ENCODE data around the gene LSAMP. TPM values are rescaled to one million over a fixed set of nuclear protein-coding genes. Genes with fewer than 3 reads are reported as not detected.
A peak's percentile ranks its signal among the peaks of the same experiment; 100 is the strongest.

The LSAMP gene
- polyA plus RNA-seq, 1 of the 3 experiments (the other 2 are of a cell fraction) = 6.6 TPM

GRCh38 chr3:116001151-116001621 is 444.1 kb downstream of the LSAMP start:
- Histone ChIP-seq H3K9me2 (no peaks in the 10 kb centered on the region), H3K9me3 (no peaks in the 10 kb centered on the region), H4K20me1 (ENCODE audit: insufficient read depth) (no peaks in the 10 kb centered on the region), H3K79me2 (ENCODE audit: insufficient read depth) (no peaks in the 10 kb centered on the region), H3K36me3 (replicated peaks in 1 of 2; ENCODE audit: control insufficient read depth in 1 of 2, insufficient read depth in 2 of 2, low read length in 1 of 2) (no peaks in the 10 kb centered on the region), H3K4me2 (peak overlapping the region; percentile 29; the same call in 1 of the 2 replicates), H3K27me3 (ENCODE audit: insufficient read depth) (no peaks in the 10 kb centered on the region), H3F3A (replicated peaks; ENCODE audit: insufficient read depth) (peaks cover 28% of the 10 kb centered on the region), H3K27ac (ENCODE audit: low read depth in 2 of 2, low read length in 1 of 2) (peak overlapping the region; percentile 69 to 92; a peak in 3 of 4 replicates), H3K4me1 (ENCODE audit: control insufficient read depth in 1 of 2, insufficient read depth in 2 of 2, low read depth in 1 of 2, low read length in 1 of 2) (peaks cover 24 to 40% of the 10 kb centered on the region in 2 experiments), H2AFZ (ENCODE audit: low read depth) (peak overlapping the region; percentile 31; the same call in 1 of the 2 replicates), H3K4me3 (ENCODE audit: low read depth in 2 of 2, low read length in 1 of 2) (no peak overlapping the region), H3K9ac (peak overlapping the region; percentile 49; the same call in 1 of the 2 replicates)
- 23% methylated on average over 1 of the region's 1 CpG for WGBS (ENCODE audit: low lambda C conversion rate)
- CTCF ChIA-PET = interaction anchor here (0.7 kb wide), 1 partner anchor 16 kb away, joined by 3 read pairs; no protein-coding TSS in a partner anchor
- no peak for DNase-seq
- POLR2A ChIA-PET = no interaction called here
- TF ChIP-seq MEF2A (IDR thresholded peaks at IDR 0.05; ENCODE audit: borderline replicate concordance, low read depth) = no peak
- TF ChIP-seq FOSL2 (IDR thresholded peaks at IDR 0.05; ENCODE audit: borderline replicate concordance, low read depth) = peak; percentile 43; the same call in 1 of the 2 replicates
- TF ChIP-seq NRF1 (IDR thresholded peaks at IDR 0.05; ENCODE audit: low read depth, low read length) = no peak
- TF ChIP-seq RAD21 (IDR thresholded peaks at IDR 0.05; ENCODE audit: low read length) = no peak
- no peak for TF ChIP-seq FOXJ3 (CRISPR knock-in tag; IDR thresholded peaks at IDR 0.05)
- TF ChIP-seq, protein P1, sequence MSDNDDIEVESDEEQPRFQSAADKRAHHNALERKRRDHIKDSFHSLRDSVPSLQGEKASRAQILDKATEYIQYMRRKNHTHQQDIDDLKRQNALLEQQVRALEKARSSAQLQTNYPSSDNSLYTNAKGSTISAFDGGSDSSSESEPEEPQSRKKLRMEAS (IDR thresholded peaks at IDR 0.05; ENCODE audit: low read depth) = no peak
- TF ChIP-seq NFIC (IDR thresholded peaks at IDR 0.05; ENCODE audit: borderline replicate concordance) = peak; percentile 41; the same call in 1 of the 2 replicates
- no peak for TF ChIP-seq USF2 (IDR thresholded peaks at IDR 0.05; ENCODE audit: borderline replicate concordance, low read depth, low read length)
- TF ChIP-seq RCOR1 (IDR thresholded peaks at IDR 0.05; ENCODE audit: low read length) = no peak
- TF ChIP-seq, protein P2, sequence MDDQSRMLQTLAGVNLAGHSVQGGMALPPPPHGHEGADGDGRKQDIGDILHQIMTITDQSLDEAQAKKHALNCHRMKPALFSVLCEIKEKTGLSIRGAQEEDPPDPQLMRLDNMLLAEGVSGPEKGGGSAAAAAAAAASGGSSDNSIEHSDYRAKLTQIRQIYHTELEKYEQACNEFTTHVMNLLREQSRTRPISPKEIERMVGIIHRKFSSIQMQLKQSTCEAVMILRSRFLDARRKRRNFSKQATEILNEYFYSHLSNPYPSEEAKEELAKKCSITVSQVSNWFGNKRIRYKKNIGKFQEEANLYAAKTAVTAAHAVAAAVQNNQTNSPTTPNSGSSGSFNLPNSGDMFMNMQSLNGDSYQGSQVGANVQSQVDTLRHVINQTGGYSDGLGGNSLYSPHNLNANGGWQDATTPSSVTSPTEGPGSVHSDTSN (IDR thresholded peaks at IDR 0.05) = peak; percentile 32; the same call in 1 of the 2 replicates
- TF ChIP-seq, protein P3, sequence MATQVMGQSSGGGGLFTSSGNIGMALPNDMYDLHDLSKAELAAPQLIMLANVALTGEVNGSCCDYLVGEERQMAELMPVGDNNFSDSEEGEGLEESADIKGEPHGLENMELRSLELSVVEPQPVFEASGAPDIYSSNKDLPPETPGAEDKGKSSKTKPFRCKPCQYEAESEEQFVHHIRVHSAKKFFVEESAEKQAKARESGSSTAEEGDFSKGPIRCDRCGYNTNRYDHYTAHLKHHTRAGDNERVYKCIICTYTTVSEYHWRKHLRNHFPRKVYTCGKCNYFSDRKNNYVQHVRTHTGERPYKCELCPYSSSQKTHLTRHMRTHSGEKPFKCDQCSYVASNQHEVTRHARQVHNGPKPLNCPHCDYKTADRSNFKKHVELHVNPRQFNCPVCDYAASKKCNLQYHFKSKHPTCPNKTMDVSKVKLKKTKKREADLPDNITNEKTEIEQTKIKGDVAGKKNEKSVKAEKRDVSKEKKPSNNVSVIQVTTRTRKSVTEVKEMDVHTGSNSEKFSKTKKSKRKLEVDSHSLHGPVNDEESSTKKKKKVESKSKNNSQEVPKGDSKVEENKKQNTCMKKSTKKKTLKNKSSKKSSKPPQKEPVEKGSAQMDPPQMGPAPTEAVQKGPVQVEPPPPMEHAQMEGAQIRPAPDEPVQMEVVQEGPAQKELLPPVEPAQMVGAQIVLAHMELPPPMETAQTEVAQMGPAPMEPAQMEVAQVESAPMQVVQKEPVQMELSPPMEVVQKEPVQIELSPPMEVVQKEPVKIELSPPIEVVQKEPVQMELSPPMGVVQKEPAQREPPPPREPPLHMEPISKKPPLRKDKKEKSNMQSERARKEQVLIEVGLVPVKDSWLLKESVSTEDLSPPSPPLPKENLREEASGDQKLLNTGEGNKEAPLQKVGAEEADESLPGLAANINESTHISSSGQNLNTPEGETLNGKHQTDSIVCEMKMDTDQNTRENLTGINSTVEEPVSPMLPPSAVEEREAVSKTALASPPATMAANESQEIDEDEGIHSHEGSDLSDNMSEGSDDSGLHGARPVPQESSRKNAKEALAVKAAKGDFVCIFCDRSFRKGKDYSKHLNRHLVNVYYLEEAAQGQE (IDR thresholded peaks at IDR 0.05; ENCODE audit: low read depth, low read length) = no peak
- TF ChIP-seq JUND (IDR thresholded peaks at IDR 0.05) = peak; percentile 59
- TF ChIP-seq EP300 (IDR thresholded peaks at IDR 0.05; ENCODE audit: borderline replicate concordance in 1 of 2, low read depth in 1 of 2, low read length in 1 of 2) = peak in 1 of 2 experiments; percentile 48; a peak in 1 of 4 replicates
- TF ChIP-seq GABPA (IDR thresholded peaks at IDR 0.05; ENCODE audit: low read depth) = no peak
- TF ChIP-seq, protein P4, sequence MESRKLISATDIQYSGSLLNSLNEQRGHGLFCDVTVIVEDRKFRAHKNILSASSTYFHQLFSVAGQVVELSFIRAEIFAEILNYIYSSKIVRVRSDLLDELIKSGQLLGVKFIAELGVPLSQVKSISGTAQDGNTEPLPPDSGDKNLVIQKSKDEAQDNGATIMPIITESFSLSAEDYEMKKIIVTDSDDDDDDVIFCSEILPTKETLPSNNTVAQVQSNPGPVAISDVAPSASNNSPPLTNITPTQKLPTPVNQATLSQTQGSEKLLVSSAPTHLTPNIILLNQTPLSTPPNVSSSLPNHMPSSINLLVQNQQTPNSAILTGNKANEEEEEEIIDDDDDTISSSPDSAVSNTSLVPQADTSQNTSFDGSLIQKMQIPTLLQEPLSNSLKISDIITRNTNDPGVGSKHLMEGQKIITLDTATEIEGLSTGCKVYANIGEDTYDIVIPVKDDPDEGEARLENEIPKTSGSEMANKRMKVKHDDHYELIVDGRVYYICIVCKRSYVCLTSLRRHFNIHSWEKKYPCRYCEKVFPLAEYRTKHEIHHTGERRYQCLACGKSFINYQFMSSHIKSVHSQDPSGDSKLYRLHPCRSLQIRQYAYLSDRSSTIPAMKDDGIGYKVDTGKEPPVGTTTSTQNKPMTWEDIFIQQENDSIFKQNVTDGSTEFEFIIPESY (IDR thresholded peaks at IDR 0.05; ENCODE audit: borderline replicate concordance, low read depth) = no peak
- TF ChIP-seq MXI1 (IDR thresholded peaks at IDR 0.05; ENCODE audit: low read depth, low read length) = no peak
- no peak for TF ChIP-seq FOXM1 (IDR thresholded peaks at IDR 0.05; ENCODE audit: low read depth)
- TF ChIP-seq EZH2phosphoT487 (IDR thresholded peaks at IDR 0.05; ENCODE audit: borderline replicate concordance, low read depth) = no peak
- TF ChIP-seq, protein P5, sequence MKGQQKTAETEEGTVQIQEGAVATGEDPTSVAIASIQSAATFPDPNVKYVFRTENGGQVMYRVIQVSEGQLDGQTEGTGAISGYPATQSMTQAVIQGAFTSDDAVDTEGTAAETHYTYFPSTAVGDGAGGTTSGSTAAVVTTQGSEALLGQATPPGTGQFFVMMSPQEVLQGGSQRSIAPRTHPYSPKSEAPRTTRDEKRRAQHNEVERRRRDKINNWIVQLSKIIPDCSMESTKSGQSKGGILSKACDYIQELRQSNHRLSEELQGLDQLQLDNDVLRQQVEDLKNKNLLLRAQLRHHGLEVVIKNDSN (IDR thresholded peaks at IDR 0.05; ENCODE audit: borderline replicate concordance, low read depth) = no peak
- TF ChIP-seq IRF3 (IDR thresholded peaks at IDR 0.05; ENCODE audit: low read depth, low read length) = no peak
- TF ChIP-seq CHD2 (IDR thresholded peaks at IDR 0.05; ENCODE audit: low read length, partially characterized antibody) = no peak

Data from SK-N-SH (cell line).